ENCODE data around the gene NAV3. TPM values are rescaled to one million over a fixed set of nuclear protein-coding genes. Genes with fewer than 3 reads are reported as not detected.
A peak's percentile ranks its signal among the peaks of the same experiment; 100 is the strongest.

NAV3 gene
- total RNA-seq, 1 donor from 2014 or later = 11.4 TPM

DNA sequence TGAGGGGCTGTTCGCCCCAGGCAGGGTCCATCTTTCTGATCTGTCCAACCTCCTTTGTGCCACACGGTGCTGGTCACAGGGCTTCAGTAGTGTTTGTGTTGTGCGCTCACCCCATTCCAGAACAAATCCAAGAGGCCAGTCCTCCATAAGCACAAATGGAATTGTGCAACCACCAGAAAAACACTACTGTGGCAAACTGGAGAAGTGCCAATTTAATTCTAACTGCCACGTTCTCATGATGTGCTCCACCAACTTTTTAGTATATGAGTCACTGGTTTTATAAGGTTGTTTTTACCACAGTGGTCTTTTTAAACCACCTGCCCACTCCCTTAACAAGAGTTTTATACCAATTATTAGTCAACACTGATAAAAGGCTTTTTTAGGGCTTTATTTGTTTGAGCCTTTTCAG lies 380.2 kb downstream of the NAV3 start:
- Histone ChIP-seq H3K4me3 (no peak overlapping the region), H3F3A (ENCODE audit: low read depth) (no peaks in the 10 kb centered on the region), H3K36me3 (no peaks in the 10 kb centered on the region), H3K27me3 (no peaks in the 10 kb centered on the region), H3K4me2 (no peak overlapping the region), H2AFZ (replicated peaks) (peak overlapping the region; percentile 85), H3K4me1 (peaks cover 6% of the 10 kb centered on the region), H3K9ac (no peak overlapping the region), H3K9me3 (ENCODE audit: low read depth) (no peaks in the 10 kb centered on the region), H3K79me2 (ENCODE audit: low read depth) (no peaks in the 10 kb centered on the region), H4K20me1 (ENCODE audit: low read depth) (no peaks in the 10 kb centered on the region), H3K27ac (no peak overlapping the region)
- TF ChIP-seq EZH2 (IDR thresholded peaks at IDR 0.05) (no peak), EZH2phosphoT487 (IDR thresholded peaks at IDR 0.05) (no peak)
- TF ChIP-seq, protein P1, sequence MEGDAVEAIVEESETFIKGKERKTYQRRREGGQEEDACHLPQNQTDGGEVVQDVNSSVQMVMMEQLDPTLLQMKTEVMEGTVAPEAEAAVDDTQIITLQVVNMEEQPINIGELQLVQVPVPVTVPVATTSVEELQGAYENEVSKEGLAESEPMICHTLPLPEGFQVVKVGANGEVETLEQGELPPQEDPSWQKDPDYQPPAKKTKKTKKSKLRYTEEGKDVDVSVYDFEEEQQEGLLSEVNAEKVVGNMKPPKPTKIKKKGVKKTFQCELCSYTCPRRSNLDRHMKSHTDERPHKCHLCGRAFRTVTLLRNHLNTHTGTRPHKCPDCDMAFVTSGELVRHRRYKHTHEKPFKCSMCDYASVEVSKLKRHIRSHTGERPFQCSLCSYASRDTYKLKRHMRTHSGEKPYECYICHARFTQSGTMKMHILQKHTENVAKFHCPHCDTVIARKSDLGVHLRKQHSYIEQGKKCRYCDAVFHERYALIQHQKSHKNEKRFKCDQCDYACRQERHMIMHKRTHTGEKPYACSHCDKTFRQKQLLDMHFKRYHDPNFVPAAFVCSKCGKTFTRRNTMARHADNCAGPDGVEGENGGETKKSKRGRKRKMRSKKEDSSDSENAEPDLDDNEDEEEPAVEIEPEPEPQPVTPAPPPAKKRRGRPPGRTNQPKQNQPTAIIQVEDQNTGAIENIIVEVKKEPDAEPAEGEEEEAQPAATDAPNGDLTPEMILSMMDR (IDR thresholded peaks at IDR 0.05) = no peak
- Mint-ChIP-seq H3K27ac (peak overlapping the region; percentile 58), H3K27me3 (ENCODE audit: insufficient read depth, low read depth) (no peaks in the 10 kb centered on the region), H3K4me3 (no peak overlapping the region), H3K9me3 (no peaks in the 10 kb centered on the region), H3K36me3 (no peaks in the 10 kb centered on the region), H3K4me1 (peaks cover 33% of the 10 kb centered on the region)
- DNase-seq (ENCODE audit: low spot score) = no peak

DNA sequence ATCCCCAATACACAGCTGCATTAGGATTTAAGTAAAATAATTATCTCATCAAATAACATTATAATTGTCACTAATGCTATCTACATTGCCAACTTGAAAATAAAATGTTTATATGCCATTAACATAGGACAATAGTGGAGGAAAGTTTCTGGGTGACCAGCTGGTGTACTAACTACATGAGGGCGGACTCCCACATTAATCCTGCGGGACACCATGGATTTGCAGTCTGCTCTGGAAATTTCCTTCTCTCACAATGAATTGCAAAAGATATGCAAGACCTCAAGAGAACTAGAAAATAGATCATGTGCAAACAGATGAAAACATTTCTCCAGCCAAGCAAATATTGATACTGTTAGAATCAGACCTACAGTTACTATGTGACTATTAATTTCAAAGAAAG lies 390.1 kb downstream of the NAV3 start:
- Histone ChIP-seq H3K27ac (no peak overlapping the region), H3K4me1 (no peaks in the 10 kb centered on the region), H3K36me3 (no peaks in the 10 kb centered on the region), H4K20me1 (ENCODE audit: low read depth) (no peaks in the 10 kb centered on the region), H3K9me3 (ENCODE audit: low read depth) (no peaks in the 10 kb centered on the region), H3K79me2 (ENCODE audit: low read depth) (no peaks in the 10 kb centered on the region), H2AFZ (replicated peaks) (no peak overlapping the region), H3K4me2 (no peak overlapping the region), H3K27me3 (no peaks in the 10 kb centered on the region), H3K4me3 (no peak overlapping the region), H3F3A (ENCODE audit: low read depth) (no peaks in the 10 kb centered on the region), H3K9ac (no peak overlapping the region)
- TF ChIP-seq, protein P1 (IDR thresholded peaks at IDR 0.05) = no peak
- TF ChIP-seq EZH2 (IDR thresholded peaks at IDR 0.05) (no peak), EZH2phosphoT487 (IDR thresholded peaks at IDR 0.05) (no peak)
- no peak for DNase-seq (ENCODE audit: low spot score)
- H3K27ac Mint-ChIP-seq = no peak overlapping the region
- H3K4me3 Mint-ChIP-seq = no peak overlapping the region
- no peaks in the 10 kb centered on the region for H3K9me3 Mint-ChIP-seq
- H3K27me3 Mint-ChIP-seq (ENCODE audit: insufficient read depth, low read depth) = no peaks in the 10 kb centered on the region
- no peaks in the 10 kb centered on the region for H3K36me3 Mint-ChIP-seq
- H3K4me1 Mint-ChIP-seq = no peaks in the 10 kb centered on the region

DNA sequence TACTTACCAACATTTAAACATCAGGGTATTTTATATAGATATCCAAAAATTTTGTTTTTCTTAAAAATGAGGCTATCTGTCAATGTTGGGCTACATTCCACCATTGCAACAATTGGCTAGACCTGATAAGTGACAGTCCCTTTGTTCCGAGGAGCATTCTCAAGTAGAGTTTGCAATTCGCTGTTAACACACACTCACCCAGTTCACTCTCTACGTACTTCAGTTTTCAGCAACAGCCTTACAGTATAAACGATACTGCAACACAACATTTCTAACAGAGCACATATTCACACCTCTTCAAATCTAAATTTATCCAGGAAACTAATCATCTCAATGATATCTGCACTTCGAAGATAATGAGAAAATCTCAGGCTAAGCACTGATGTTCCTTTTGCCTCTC lies 393.5 kb downstream of the NAV3 start:
- Mint-ChIP-seq H3K36me3 (no peaks in the 10 kb centered on the region), H3K27me3 (ENCODE audit: insufficient read depth, low read depth) (no peaks in the 10 kb centered on the region), H3K9me3 (peaks cover 3% of the 10 kb centered on the region), H3K4me1 (no peaks in the 10 kb centered on the region), H3K27ac (no peak overlapping the region), H3K4me3 (no peak overlapping the region)
- H3K27me3 ChIP-seq = no peaks in the 10 kb centered on the region
- no peaks in the 10 kb centered on the region for H3K9me3 ChIP-seq (ENCODE audit: low read depth)
- TF ChIP-seq EZH2phosphoT487 (IDR thresholded peaks at IDR 0.05) (no peak), EZH2 (IDR thresholded peaks at IDR 0.05) (no peak)
- TF ChIP-seq, protein P1 (IDR thresholded peaks at IDR 0.05) = no peak
- H3F3A ChIP-seq (ENCODE audit: low read depth) = no peaks in the 10 kb centered on the region
- H3K27ac ChIP-seq = no peak overlapping the region
- no peak overlapping the region for H3K9ac ChIP-seq
- peaks cover under 1% of the 10 kb centered on the region for H3K4me1 ChIP-seq
- H3K36me3 ChIP-seq = no peaks in the 10 kb centered on the region
- no peak overlapping the region for H3K4me3 ChIP-seq
- H2AFZ ChIP-seq (replicated peaks) = no peak overlapping the region
- H4K20me1 ChIP-seq (ENCODE audit: low read depth) = no peaks in the 10 kb centered on the region
- H3K4me2 ChIP-seq = no peak overlapping the region
- H3K79me2 ChIP-seq (ENCODE audit: low read depth) = no peaks in the 10 kb centered on the region
- no peak for DNase-seq (ENCODE audit: low spot score)

All from neural progenitor cell (in vitro differentiated cells).